Esophagus muscularis mucosa (tissue), 4 donors: ENCODE measurements around the gene KRT34. TPM values are rescaled to one million over a fixed set of nuclear protein-coding genes. Genes with fewer than 3 reads are reported as not detected.
A peak's percentile ranks its signal among the peaks of the same experiment; 100 is the strongest.

Experiments
- DNase-seq: peaks from one replicate; pipeline ENCODE4 v3.0.0-alpha.2; 2017; ENCODE audit errors: extremely low spot score
- H3K27ac ChIP-seq, 4 donors: fragments of 200-600 bp; sonication (generic); replicated peaks in 1 of 4; 1 replicate in 3 of 4; 2 replicates in 1 of 4; pipeline ENCODE4 v1.5.1; 2016 to 2019; ENCODE audit warnings: mild to moderate bottlenecking in 1 of 4
- H3K27me3 ChIP-seq, 4 donors: fragments of 200-600 bp; sonication (generic); one replicate each; pipeline versions ENCODE4 v1.5.1 to v1.6.0; 2016 to 2019
- H3K36me3 ChIP-seq, 4 donors: fragments of 200-600 bp; sonication (generic); one replicate each; pipeline ENCODE4 v1.5.1; 2016 to 2019
- H3K4me1 ChIP-seq, 4 donors: fragments of 200-600 bp; sonication (generic); one replicate each; pipeline ENCODE4 v1.5.1; 2016 to 2019
- H3K4me3 ChIP-seq, 4 donors: fragments of 200-600 bp; sonication (generic); 1 replicate in 2 of 4; 2 replicates in 2 of 4; pipeline ENCODE4 v1.5.1; 2016 to 2019; ENCODE audit warnings: mild to moderate bottlenecking in 4 of 4, moderate library complexity in 1 of 4
- H3K9me3 ChIP-seq, 4 donors: fragments of 200-600 bp; sonication (generic); 1 replicate in 3 of 4; 2 replicates in 1 of 4; pipeline ENCODE4 v1.5.1; 2016 to 2019
- CTCF ChIP-seq, 3 experiments: fragments of 200-600 bp in 2 of 3; fragments of 450-650 bp in 1 of 3; sonication (generic) in 2 of 3; IDR thresholded peaks; one replicate each; pipeline ENCODE4 v1.5.1; 2017 to 2019; ENCODE audit warnings: antibody characterized with exemption in 3 of 3, mild to moderate bottlenecking in 2 of 3, moderate library complexity in 1 of 3
- EP300 ChIP-seq: sonication (generic); formaldehyde crosslinking; IDR thresholded peaks from one replicate; pipeline ENCODE4 v1.6.1; 2017; ENCODE audit warnings: antibody characterized with exemption
- POLR2A ChIP-seq: fragments of 450-650 bp; IDR thresholded peaks from one replicate; pipeline ENCODE4 v1.6.1; 2017; ENCODE audit warnings: antibody characterized with exemption, moderate library complexity, mild to moderate bottlenecking, low read depth
- POLR2AphosphoS5 ChIP-seq, 2 donors: sonication (generic); formaldehyde crosslinking; IDR thresholded peaks; one replicate each; pipeline ENCODE4 v1.6.1; 2017; ENCODE audit warnings: antibody characterized with exemption in 2 of 2
- WGBS: methylation state at CpG from one replicate; pipeline ENCODE4 v1.1.5; 2018; 5-methylcytosine and 5-hydroxymethylcytosine counted together
- intact Hi-C: fragments of 100-400 bp; cut with DNase I; formaldehyde crosslinking; loops from one replicate; pipeline ENCODE4 v1.15.1; 2023
- total RNA-seq, 4 donors: library from RNA; depleted of rRNA; stranded (reverse); fragments of >200 nt; gene quantifications; one replicate each; pipeline versions ENCODE4 v1.1.0 to v1.2.1, GENCODE V29; 2016

Gene KRT34
- total RNA-seq, 4 donors from 2014 or later = not detected

GRCh38 chr17:41333836-41334235, 48.3 kb downstream of the KRT34 start:
- no peaks in the 10 kb centered on the region for H3K36me3 ChIP-seq
- no peaks in the 10 kb centered on the region for H3K27me3 ChIP-seq
- H3K4me3 ChIP-seq = no peak overlapping the region
- no peaks in the 10 kb centered on the region for H3K9me3 ChIP-seq
- peak; percentile 64 for DNase-seq
- H3K27ac ChIP-seq = no peak overlapping the region
- intact Hi-C loops = no loop called here
- 85% methylated on average over 3 of the region's 3 CpGs for WGBS
- H3K4me1 ChIP-seq = no peaks in the 10 kb centered on the region
- no peak for TF ChIP-seq POLR2A
- TF ChIP-seq POLR2AphosphoS5 (IDR thresholded peaks at IDR 0.05) = no peak
- no peak for TF ChIP-seq EP300
- TF ChIP-seq CTCF (IDR thresholded peaks at IDR 0.05) = no peak

GRCh38 chr17:41333098-41333497, 49.0 kb downstream of the KRT34 start:
- TF ChIP-seq CTCF (IDR thresholded peaks at IDR 0.05) (no peak), POLR2A (no peak), EP300 (no peak), POLR2AphosphoS5 (IDR thresholded peaks at IDR 0.05) (no peak)
- H3K27me3 ChIP-seq = no peaks in the 10 kb centered on the region
- H3K4me1 ChIP-seq = no peaks in the 10 kb centered on the region
- WGBS = 97% methylated on average over 4 of the region's 5 CpGs
- no peak overlapping the region for H3K4me3 ChIP-seq
- H3K36me3 ChIP-seq = no peaks in the 10 kb centered on the region
- no peaks in the 10 kb centered on the region for H3K9me3 ChIP-seq
- no peak overlapping the region for H3K27ac ChIP-seq
- no peak for DNase-seq
- intact Hi-C loops = no loop called here

GRCh38 chr17:41332239-41332638, 49.9 kb downstream of the KRT34 start:
- Histone ChIP-seq H3K36me3 (no peaks in the 10 kb centered on the region), H3K4me3 (no peak overlapping the region), H3K9me3 (no peaks in the 10 kb centered on the region), H3K4me1 (no peaks in the 10 kb centered on the region), H3K27me3 (no peaks in the 10 kb centered on the region), H3K27ac (no peak overlapping the region)
- 92% methylated on average over 2 of the region's 2 CpGs for WGBS
- intact Hi-C loops = no loop called here
- peak; percentile 90 for DNase-seq
- TF ChIP-seq POLR2A (no peak), CTCF (IDR thresholded peaks at IDR 0.05) (no peak), POLR2AphosphoS5 (IDR thresholded peaks at IDR 0.05) (no peak)

GRCh38 chr17:41331606-41332005, 50.5 kb downstream of the KRT34 start:
- 86% methylated on average over 6 of the region's 7 CpGs for WGBS

More at GRCh38 chr17:41331606-41332005, 50.5 kb downstream of the KRT34 start:
- Histone ChIP-seq H3K4me1 (no peaks in the 10 kb centered on the region), H3K36me3 (no peaks in the 10 kb centered on the region), H3K9me3 (no peaks in the 10 kb centered on the region), H3K4me3 (no peak overlapping the region), H3K27ac (no peak overlapping the region), H3K27me3 (no peaks in the 10 kb centered on the region)
- TF ChIP-seq POLR2A (no peak), CTCF (IDR thresholded peaks at IDR 0.05) (no peak), POLR2AphosphoS5 (IDR thresholded peaks at IDR 0.05) (no peak), EP300 (no peak)
- DNase-seq = no peak
- intact Hi-C loops = no loop called here
